C4-2B (cell line): ENCODE results near the gene NAA15.

Experiments used
- ZFX ChIP-seq: fragments of 450-650 bp; IDR thresholded peaks from 2 replicates; pipeline ENCODE4 v1.6.1; 2017
- TF ChIP-seq, protein P1 (sequence below): fragments of 450-650 bp; conservative IDR thresholded peaks from 2 replicates; pipeline ENCODE4 v1.5.1; 2017; ENCODE audit warnings: mild to moderate bottlenecking

DNA sequence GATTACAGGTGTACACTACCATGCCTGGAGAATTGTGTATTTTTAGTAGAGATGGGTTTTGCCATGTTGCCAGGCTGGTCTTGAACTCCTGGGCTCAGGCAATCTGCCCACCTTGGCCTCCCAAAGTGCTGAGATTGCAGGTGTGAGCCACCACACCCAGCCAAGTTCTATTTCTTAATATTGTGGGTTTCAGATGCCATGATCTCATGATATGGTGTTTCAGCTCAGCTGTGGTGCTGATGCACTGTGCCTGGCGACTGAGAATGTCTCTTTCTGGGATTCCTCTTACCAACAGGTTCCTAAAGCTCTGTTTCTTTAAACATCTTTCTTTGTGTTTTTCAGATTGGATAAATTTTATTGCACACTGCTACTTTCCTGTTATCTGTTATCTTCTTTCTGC lies 18.3 kb downstream of the NAA15 start:
- TF ChIP-seq, protein P1, sequence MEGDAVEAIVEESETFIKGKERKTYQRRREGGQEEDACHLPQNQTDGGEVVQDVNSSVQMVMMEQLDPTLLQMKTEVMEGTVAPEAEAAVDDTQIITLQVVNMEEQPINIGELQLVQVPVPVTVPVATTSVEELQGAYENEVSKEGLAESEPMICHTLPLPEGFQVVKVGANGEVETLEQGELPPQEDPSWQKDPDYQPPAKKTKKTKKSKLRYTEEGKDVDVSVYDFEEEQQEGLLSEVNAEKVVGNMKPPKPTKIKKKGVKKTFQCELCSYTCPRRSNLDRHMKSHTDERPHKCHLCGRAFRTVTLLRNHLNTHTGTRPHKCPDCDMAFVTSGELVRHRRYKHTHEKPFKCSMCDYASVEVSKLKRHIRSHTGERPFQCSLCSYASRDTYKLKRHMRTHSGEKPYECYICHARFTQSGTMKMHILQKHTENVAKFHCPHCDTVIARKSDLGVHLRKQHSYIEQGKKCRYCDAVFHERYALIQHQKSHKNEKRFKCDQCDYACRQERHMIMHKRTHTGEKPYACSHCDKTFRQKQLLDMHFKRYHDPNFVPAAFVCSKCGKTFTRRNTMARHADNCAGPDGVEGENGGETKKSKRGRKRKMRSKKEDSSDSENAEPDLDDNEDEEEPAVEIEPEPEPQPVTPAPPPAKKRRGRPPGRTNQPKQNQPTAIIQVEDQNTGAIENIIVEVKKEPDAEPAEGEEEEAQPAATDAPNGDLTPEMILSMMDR = no peak
- no peak for TF ChIP-seq ZFX
